ENCODE results near the gene RBM47.

DNA sequence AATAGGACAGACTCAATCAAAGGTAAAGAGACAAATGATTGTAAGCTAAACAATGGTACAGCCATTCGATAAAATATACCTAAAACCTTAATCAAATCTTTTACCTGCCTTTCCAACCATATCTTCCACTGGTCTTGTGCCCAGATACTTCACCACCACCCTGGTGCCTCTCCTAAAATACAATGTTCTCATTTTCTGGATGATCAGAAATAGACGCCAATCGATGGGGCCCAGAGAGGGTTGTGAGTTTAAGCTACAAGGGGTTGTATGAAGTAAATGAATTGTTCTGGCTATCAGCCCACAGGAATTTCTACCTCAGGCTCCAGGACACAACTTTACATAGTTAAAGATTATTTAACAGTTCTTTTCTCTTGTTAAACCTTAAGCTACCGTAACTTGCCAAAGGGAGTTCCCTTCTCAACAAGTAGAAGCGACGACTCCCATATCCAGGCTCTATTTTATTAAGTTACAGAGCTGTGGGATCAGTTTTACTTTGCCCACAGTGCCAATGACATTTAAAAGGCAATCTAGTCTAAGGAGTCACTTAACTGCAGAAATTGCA, 195.5 kb downstream of the RBM47 start:
- TF ChIP-seq, protein P1, sequence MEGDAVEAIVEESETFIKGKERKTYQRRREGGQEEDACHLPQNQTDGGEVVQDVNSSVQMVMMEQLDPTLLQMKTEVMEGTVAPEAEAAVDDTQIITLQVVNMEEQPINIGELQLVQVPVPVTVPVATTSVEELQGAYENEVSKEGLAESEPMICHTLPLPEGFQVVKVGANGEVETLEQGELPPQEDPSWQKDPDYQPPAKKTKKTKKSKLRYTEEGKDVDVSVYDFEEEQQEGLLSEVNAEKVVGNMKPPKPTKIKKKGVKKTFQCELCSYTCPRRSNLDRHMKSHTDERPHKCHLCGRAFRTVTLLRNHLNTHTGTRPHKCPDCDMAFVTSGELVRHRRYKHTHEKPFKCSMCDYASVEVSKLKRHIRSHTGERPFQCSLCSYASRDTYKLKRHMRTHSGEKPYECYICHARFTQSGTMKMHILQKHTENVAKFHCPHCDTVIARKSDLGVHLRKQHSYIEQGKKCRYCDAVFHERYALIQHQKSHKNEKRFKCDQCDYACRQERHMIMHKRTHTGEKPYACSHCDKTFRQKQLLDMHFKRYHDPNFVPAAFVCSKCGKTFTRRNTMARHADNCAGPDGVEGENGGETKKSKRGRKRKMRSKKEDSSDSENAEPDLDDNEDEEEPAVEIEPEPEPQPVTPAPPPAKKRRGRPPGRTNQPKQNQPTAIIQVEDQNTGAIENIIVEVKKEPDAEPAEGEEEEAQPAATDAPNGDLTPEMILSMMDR (IDR thresholded peaks at IDR 0.05): no peak
- TF ChIP-seq POLR2A (IDR thresholded peaks at IDR 0.05): peak in 1 of 2 donors; percentile 26

Data from thyroid gland (tissue), 4 donors.